GM10847 (cell line): ENCODE measurements around the gene HSPB7.

Source experiments
- POLR2A ChIP-seq: IDR thresholded peaks from 2 replicates; pipeline ENCODE4 v1.6.1; 2011; ENCODE audit not compliant: insufficient read length; ENCODE audit errors: extremely low read depth

HSPB7 gene

GRCh38 chr1:16017461-16018303 is at the start of gene HSPB7:
TSS of gene HSPB7 (minus strand) at chr1:16018043. CDS start at chr1:16017963, 80 bp downstream.
- TF ChIP-seq POLR2A: no peak

- TF ChIP-seq POLR2A: no peak
These were observed 49.4 kb upstream of the HSPB7 start for GRCh38 chr1:16067127-16067768.

GRCh38 chr1:16066245-16066644 is 48.4 kb upstream of the HSPB7 start:
- TF ChIP-seq POLR2A: no peak

GRCh38 chr1:16065269-16065576 is 47.4 kb upstream of the HSPB7 start:
- TF ChIP-seq POLR2A: no peak

GRCh38 chr1:16064536-16065268 is 46.9 kb upstream of the HSPB7 start:
- no peak for TF ChIP-seq POLR2A

- TF ChIP-seq POLR2A: no peak
These were observed 46.1 kb upstream of the HSPB7 start for GRCh38 chr1:16063921-16064320.

GRCh38 chr1:16063226-16063829 is 45.5 kb upstream of the HSPB7 start:
- TF ChIP-seq POLR2A: no peak

- no peak for TF ChIP-seq POLR2A
These were observed 43.4 kb upstream of the HSPB7 start for GRCh38 chr1:16061266-16061665.

GRCh38 chr1:16055613-16056520 is 38.0 kb upstream of the HSPB7 start:
- no peak for TF ChIP-seq POLR2A

GRCh38 chr1:16054598-16055540 is 37.0 kb upstream of the HSPB7 start:
- TF ChIP-seq POLR2A: no peak

GRCh38 chr1:16053781-16054502 is 36.1 kb upstream of the HSPB7 start:
- TF ChIP-seq POLR2A: no peak

- no peak for TF ChIP-seq POLR2A
These were observed 33.2 kb upstream of the HSPB7 start for GRCh38 chr1:16051039-16051438.

GRCh38 chr1:16050328-16050727 is 32.5 kb upstream of the HSPB7 start:
- TF ChIP-seq POLR2A: no peak
